HG03066 (cell line): ENCODE results near the gene FIBCD1.

Source experiments
- ATAC-seq: cut with Tn5 transposase; IDR thresholded peaks from one replicate; pipeline ENCODE4 v1.9.1; 2021; ENCODE audit warnings: low read depth; ENCODE audit not compliant: unreplicated experiment

FIBCD1 gene

GRCh38 chr9:130897105-130897751 lies 41.8 kb downstream of the FIBCD1 start:
- no peak for ATAC-seq

GRCh38 chr9:130896233-130897014 lies 42.6 kb downstream of the FIBCD1 start, which contains the start of gene QRFP:
Gene QRFP (minus strand): TSS chr9:130896812. CDS start chr9:130893838, 2,974 bp downstream.
- no peak for ATAC-seq

GRCh38 chr9:130895481-130896232 lies 43.4 kb downstream of the FIBCD1 start:
- ATAC-seq = no peak

DNA sequence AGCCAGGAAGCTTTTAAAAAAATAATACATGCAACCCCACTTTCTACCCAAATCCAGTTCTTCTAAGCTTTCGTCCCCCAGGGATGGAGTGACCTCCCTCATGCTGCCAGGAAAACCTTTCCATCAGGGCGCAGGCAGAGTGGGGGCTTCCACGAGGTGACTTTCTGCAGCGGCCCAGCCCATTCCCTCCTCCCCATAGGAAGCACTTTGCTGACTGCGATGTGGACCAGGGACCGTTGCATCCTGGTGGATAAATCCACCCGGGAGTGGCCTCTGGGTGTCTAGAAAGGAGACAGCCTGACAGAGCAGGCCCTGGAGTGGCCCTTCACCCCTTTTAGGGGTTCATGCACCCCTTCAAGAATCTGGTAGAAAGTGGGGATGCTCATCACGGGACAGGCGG lies 44.0 kb downstream of the FIBCD1 start:
- no peak for ATAC-seq

DNA sequence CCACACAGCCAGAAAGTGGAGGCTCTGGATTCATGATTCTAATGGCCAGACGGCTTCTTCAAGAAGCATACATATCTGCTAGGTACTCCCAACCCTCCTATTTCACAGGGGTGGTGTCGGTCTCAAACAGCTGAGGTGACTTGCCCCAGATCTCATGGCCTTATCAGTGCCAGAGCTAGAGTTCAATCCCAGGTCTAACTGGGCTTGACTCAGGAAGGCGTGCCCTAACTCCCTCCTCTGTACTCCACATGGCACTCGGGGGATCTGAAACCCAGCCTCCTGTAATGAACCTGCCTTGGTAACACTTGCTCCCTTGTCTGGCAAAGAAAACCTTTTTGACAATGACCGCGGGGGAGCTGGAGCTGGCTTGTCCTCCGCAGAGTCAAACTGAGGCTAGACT lies 44.5 kb downstream of the FIBCD1 start:
- no peak for ATAC-seq

DNA sequence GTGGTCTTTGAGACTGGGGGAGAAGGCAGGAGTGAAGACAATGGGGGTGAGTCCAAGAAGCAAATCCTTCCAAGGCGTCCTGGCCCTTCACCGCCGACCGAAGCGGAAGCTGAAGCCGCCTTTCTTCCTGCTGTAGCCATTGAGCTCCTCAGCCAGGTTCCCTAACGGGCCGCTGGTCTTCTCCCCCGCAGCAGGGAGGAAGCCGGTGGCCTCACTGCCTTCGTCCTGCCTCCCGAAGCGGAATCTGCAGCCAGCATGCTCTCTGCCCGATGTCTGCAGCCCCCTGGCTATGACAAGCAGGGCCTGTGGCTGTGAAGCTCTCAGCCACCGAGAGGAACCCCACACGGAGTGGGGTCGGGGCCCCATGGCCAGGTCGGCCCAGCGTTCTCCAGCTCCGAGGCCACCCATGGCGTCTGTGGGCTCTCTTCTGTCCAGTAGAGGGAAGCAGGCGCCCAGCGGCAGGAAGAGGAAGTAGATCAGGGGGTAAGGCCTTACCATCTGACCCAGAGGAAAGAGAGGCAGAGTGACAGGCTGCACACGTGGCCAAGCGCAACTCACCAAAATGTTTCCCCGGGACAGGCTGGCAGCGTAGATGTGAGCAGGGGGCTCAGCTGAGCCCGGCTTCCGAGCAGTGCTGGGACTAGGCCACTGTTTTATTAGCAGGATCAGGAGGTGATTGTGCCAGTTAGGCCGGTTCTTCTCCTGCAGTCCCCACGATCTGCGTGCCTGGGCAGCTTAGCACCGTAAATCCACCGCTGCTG lies 45.5 kb downstream of the FIBCD1 start:
- no peak for ATAC-seq

- no peak for ATAC-seq
These were observed 46.4 kb downstream of the FIBCD1 start for GRCh38 chr9:130892477-130893304.

DNA sequence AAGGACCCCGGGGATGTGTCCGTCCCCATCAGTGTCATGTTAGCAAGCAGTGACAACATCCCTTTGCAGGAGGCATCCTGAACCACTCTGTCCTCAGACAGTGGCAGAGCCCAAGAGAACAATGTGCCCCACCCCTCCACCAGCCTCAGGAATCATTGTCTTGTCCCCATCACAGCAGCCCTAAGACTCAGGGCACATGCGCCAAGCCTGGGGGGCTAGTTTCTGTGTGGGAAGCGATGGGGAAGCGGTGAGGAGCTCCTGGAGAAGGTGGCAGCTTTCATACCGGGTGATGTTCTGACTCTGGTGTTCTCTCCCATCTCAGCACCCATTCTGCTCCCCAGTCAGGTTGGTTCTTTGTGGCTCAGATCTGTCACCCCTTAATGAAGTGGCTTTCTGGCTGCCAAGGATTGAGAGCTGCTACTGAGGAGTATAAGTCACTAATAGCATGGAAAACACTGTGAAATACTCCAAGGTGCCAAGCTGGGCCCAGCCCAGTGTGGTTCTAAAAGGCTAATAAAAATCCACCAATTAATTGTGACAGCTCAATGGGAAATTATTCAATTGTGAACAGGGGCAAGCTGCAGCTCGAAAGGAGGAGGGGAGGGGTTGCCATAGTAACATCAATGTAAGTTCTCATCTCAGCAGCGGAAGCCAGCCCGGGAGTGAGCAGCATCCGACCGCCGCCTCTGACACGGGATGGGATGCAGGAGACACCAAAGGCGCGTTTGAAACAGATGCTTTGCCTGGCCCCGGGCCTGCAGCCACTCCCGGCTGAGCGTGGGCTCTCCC lies 47.2 kb downstream of the FIBCD1 start:
- ATAC-seq = no peak

GRCh38 chr9:130890870-130891687 lies 48.0 kb downstream of the FIBCD1 start:
- ATAC-seq = no peak

GRCh38 chr9:130890124-130890523 lies 48.9 kb downstream of the FIBCD1 start:
- ATAC-seq = no peak

DNA sequence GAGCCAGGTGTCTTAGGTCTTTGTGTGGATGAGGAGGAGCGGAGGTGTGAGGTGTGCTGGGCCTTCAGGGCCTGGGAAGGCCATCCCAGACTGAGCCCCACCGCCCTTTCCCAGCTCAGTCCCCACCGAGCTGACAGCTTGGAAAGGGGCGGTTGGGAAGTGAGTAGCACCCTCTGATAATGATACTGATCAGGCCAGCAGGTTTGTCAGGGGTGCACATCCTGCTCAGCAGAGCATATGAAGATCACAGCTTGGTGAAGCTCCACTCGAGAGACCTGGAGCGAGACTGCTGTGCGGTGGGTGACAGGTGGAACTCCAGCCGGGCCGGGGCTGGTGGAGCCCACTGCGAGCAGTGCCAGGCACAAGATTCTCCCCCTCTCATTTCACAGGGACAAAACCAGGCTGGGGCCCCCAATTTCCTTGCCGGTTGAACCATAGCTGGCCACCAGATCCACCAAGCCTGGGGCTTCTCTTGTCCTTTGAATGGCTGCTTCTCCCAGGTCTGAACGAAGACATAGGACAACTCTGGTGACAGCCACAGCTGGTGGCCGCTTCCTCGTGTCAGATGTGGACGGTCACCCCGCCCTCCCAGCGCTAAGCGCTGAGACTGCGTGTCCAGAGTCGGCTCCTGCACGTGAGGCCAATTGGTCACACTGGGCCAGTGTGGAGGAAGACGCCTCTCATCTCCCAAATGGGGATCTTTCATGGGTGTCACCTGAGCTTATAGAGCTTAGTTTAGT lies 50.7 kb downstream of the FIBCD1 start:
- ATAC-seq = no peak

DNA sequence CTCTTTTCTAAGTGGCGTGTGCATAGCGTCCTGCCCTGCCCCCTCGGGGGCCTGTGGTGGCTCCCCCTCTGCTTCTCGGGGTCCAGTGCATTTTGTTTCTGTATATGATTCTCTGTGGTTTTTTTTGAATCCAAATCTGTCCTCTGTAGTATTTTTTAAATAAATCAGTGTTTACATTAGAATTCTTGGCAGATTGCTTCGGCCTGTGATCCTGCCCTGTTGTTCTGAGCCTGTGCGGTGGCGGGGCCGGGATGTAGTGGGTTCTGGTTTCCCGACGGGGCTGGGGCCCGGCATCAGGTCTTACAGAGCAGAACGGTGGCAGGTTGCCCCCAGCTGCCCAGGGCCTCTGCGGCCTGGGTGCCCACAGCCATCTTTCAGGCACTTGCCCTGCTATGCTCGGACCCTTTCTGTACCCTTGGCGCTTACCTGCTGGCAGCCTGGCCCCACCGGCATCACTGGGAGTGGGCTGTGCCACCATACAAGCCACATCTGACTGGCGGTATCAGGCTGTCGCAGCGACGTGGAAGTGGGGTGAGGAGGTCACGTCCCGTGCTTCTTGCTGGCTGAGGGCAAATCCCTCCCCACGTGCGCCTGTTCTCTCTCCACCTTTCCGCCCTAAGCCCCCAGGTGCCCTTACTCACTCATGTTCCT lies 51.4 kb downstream of the FIBCD1 start:
- ATAC-seq = no peak

DNA sequence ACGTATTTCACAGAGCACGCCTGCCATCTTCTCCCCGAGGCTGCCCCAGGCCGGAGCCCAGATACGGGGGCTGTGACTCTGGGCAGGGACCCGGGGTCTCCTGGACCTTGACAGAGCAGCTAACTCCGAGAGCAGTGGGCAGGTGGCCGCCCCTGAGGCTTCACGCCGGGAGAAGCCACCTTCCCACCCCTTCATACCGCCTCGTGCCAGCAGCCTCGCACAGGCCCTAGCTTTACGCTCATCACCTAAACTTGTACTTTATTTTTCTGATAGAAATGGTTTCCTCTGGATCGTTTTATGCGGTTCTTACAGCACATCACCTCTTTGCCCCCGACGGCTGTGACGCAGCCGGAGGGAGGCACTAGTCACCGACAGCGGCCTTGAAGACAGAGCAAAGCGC lies 52.1 kb downstream of the FIBCD1 start:
- ATAC-seq = no peak

- no peak for ATAC-seq
These were observed 53.3 kb downstream of the FIBCD1 start for GRCh38 chr9:130885484-130886375.

DNA sequence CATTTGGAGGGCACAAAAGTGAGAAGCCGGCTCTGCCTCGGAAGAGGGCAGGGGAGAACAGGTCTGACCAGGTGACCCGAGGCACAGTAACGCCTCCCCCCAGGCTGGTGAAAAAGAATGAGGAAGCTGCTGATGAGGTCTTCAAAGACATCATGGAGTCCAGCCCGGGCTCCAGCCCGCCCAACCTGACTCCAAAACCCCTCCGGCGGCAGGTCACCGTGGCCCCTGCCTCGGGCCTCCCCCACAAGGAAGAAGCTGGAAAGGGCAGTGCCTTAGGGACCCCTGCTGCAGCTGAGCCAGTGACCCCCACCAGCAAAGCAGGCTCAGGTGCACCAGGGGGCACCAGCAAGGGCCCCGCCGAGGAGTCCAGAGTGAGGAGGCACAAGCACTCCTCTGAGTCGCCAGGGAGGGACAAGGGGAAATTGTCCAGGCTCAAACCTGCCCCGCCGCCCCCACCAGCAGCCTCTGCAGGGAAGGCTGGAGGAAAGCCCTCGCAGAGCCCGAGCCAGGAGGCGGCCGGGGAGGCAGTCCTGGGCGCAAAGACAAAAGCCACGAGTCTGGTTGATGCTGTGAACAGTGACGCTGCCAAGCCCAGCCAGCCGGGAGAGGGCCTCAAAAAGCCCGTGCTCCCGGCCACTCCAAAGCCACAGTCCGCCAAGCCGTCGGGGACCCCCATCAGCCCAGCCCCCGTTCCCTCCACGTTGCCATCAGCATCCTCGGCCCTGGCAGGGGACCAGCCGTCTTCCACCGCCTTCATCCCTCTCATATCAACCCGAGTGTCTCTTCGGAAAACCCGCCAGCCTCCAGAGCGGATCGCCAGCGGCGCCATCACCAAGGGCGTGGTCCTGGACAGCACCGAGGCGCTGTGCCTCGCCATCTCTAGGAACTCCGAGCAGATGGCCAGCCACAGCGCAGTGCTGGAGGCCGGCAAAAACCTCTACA lies 54.2 kb downstream of the FIBCD1 start:
- ATAC-seq = no peak
